Stimulated activated CD4-positive, alpha-beta T cell treated with anti-CD3 and anti-CD28 coated beads, Interleukin-12 subunit alpha, Interleukin-12 subunit beta, amount 100 ng/mL, for 24 hours (primary cell): ENCODE data around the gene RAB5A.
A peak's percentile ranks its signal among the peaks of the same experiment; 100 is the strongest.
"Not testable (repeated sequence)": the region's sequence is repeated elsewhere in the genome, so short reads cannot be mapped to it uniquely, and the experiment has no call there.

Experiments
- DNase-seq, 2 experiments: peaks; one replicate each; pipeline ENCODE4 v3.0.0-alpha.2; 2020; ENCODE audit warnings: low read depth in 2 of 2

The RAB5A gene, protein sequence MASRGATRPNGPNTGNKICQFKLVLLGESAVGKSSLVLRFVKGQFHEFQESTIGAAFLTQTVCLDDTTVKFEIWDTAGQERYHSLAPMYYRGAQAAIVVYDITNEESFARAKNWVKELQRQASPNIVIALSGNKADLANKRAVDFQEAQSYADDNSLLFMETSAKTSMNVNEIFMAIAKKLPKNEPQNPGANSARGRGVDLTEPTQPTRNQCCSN

DNA sequence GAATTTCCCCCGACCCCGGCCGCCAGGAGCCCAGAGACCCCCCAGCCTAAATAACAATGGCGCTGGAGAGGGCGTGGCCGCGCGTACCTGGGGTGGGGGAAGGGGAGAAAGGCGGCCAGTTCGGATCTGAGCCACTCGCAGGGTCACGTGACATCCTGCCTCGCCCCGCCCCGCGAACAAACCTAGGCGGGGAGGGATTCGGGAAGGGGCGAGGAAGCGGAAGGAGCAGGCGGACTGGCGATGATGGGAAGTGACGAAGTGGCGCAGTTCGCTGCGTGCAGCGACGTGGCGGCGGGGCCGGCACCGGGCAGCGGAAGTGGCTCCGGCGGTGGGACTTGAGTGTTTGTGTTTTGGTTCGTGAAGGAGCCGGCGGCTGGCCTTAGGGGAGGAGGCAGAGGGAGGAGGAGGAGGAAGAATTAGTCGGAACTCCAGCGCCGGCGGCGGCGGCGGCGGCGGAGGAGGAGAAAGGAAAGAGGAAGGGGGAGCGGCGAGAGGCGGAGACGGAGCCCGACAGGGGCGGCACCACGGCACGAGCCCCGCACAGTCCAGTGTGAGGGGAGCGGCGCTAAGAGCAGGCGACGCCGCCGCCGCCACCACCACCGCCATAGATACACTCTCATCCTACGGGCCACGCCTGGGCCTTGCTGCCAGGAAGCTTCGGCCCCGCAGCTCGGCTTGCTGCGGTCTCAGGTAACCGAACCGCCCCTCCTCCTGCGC, at the start of gene RAB5A:
TSS of gene RAB5A (plus strand) at position 266 of the 717 bp plus-strand sequence. CDS start 3,802 bp downstream, outside the sequence.
- DNase-seq, result peak; percentile 94 to 97

DNA sequence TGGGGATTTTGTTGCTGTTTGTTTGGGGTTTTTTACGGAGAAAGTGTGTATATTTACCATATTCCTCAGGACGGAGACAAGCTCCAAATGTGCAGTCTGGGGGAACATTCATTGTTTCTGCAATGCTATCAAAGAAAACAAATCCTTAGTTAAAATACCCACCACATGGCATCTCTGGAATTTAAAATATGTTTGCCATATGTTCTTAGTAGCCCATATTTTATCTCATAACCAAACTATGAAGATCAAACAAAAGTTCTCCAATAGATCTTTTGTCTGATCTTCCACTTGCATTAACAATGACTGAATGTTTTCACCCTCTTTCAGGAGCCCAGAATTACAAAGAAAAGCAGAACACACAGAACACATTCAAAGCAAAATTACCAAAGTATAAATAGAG, 48.2 kb upstream of the RAB5A start:
- DNase-seq, result no peak

DNA sequence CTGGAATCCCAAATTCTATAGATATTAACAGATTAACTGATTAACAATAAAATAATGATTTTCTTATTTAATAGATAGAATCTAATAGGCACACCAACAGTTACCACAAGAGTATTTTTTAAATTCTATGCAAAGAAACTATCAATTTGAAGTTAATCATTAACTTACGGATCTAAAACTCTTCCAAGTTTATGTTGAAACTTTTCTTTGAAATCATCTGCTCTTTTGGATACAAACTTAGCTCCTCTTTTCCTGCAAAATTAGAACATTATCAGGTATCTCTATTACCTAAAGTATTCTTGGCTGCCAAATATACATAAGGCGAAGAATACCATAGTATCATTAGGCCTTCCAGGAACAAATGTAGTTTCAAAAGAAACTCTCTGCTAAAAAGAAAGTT, 47.6 kb upstream of the RAB5A start:
- no peak for DNase-seq

DNA sequence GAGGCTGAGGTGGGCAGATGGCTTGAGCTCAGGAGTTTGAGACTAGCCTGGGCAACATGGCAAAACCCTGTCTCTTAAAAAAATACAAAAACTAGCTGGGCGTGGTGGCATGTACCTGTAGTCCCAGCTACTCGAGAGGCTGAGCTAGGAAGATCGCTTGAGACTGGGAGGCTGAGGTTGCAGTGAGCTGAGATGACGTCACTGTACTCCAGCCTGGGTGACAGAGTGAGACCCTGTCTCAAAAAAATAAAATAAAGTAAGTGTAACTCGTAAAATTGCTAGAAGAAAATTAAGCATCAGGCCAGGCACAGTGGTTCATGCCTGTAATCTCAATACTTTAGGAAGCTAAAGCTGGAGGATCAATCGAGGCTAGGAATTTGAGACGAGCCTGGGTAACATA, 47.1 kb upstream of the RAB5A start:
- DNase-seq, result not testable (repeated sequence)

DNA sequence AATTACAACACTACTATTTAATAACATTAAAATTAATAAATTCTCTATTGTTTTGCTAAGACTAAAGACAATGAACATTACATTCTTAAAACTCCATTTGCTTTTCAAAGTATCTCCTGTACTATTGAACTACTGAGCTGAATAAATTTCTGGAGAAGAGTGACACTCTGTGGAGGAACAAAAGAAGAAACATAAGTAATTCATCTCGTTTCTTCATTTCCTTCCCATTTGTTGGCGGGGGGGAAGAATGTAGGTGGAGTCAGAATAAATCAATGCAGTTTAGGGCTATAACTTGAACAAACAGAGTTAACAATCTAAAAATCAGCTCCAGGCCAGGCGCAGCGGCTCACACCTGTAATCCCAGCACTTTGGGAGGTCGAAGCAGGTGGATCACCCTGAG, 45.6 kb upstream of the RAB5A start:
- no peak for DNase-seq

DNA sequence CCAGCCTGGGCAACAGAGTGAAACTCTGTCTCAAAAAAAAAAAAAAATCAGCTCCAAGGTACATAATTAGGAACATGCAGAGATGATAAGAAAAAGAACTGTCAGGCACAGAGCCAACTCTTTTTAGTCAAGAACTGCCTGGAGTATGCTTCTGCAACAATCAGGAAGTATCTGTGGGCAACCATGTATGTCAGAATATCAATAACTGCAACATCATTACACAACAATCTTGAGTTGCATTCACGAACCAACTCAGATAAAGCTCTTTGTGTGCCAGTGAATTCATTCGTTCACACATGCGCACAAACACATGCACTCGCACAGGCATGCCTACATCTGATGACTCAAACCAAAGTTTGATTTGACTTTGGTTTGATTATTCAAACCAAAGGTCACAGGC, 45.0 kb upstream of the RAB5A start:
- no peak for DNase-seq

DNA sequence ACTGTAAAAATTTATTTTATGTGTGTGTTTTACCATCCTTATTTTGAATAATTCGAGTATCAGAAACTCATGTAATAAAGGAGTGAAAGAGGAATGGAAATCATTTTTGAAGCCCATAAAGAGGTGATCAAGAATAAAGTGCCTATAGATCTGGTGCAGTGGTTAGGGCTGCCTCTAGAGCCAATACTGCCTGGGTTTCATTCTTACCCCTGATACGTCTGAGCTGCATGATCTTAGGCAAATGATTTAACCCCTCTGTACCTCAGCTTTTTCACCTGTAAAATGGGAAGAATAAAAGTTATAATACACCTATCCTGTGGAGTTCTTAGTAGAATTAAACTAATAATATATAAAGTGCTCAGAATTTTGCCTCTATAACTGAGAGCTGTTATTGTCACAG, 43.2 kb upstream of the RAB5A start:
- DNase-seq, result no peak

DNA sequence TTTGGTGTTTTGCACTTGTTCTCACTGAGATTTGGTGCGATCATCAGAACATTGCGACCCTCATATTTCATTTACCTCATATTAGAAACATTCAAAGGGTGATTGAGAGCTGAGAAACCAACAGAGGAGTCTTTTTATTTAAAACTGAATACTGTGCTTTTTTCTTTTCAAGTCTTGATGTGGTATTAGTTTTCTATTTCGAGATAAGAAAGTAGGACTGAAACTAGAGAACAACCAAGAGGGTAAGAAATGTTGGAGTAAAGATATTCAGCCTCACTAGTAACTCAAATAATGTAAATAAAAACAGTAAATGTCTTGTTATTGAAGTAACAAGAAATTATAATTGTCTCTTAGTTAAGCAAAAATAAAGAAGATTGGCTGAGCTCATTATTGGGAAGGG, 39.4 kb upstream of the RAB5A start:
- no peak for DNase-seq

DNA sequence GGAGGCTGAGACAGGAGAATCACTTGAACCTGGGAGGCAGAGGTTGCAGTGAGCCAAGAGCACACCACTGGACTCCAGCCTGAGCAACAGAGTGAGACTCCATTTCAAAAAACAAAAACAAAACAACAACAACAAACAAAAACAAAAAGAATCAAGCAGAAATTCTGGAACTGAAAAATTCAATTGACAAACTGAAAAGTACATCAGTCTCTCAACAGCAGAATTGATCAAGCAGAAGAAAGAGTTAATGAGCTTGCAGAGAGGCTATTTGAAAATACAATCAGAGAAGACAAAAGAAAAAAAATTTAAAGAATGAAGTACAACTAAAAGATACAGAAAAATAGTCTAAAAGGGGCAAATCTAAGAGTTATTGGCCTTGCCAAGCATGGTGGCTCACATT, 35.4 kb upstream of the RAB5A start:
- no peak for DNase-seq

DNA sequence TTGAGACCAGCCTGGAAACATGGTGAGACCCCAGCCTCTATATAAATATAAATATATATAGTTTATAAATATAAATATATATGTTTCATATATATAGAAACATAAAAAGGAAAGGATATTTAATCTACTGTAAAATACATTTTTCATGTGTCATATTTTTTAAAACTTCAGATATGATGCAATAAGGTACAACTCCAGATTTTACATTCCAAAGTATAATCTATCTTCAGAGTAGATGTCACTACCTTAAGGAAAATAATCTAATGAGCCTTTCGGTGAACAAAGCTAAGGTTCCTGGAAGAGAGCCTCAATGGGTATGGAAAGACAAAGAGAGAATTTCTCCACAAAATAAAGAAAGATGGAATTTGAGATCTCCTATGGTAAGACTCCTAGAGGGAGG, 29.7 kb upstream of the RAB5A start:
- no peak for DNase-seq

DNA sequence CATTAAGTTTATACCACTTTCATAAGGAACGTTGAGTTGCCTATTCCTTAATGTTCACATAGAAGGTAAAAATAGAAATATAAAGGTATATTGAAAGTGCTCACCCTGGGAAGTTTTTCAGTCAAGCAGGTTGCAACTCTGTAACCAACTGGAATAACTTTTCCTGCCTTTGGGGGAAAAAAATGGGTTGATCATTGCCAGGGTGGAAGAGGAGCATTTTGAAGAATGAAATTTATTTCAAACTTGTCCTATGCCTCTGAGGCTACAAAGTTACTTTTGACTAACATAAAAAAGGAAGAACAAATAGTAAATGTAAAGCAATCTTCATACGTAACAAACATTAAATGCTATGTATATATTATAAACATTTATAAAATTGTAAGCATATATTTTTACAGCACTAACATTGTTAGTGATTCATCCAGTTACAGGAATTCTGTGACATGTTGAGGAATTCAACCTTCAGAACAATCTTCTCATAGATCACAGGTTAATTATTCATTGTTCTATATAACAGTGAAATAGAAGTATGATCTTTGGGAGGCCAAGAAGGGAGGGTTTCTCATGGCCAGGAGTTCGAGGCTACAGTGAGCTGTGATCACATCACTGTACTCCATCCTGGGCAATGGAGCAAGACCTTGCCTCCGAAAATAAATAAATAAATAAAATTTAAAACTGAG, 26.4 kb upstream of the RAB5A start:
- DNase-seq, result no peak

DNA sequence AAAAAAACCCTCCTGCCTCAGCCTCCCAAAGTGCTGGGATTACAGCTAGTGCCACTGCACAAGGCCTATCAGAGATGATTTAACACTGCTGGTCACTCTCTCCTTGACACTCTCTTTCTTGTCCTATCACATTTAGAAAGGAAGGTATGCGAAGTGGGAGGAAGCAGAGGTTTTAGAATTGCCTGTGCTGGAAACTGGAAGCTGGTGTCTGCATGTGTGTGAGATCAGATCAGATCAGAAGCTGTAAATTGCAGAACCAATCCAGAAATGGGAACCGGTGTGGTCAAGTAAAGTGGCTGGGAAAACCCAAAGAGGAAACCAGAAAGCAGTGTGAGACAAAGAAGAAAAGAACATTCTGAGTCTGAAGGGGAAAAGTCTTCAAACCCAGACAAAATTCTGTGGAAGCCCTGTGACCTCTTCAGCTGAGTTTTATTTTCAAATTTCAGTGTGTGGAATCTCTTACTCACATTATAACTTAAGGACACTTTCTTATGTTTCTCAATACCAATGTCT, 15.7 kb upstream of the RAB5A start:
- DNase-seq, result no peak

DNA sequence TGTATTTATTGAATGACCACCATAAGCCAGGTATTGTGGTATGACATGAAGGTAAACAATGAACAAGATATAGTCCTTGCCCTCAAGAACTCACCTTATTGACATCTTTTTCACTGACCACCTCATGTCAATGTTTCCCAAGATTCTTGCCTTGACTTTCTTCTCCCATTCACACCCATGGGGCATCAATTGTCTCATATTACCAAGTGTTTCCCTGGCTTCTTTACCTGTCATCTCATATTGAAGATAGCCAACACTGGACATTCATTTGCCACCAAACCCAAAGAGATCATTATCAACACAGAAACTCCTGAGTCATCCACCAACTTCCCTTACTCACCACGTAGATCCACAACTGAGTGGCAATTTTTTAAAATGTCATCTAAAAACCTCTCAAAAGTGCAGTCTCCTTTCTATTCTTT, 15.1 kb upstream of the RAB5A start:
- DNase-seq, result no peak

DNA sequence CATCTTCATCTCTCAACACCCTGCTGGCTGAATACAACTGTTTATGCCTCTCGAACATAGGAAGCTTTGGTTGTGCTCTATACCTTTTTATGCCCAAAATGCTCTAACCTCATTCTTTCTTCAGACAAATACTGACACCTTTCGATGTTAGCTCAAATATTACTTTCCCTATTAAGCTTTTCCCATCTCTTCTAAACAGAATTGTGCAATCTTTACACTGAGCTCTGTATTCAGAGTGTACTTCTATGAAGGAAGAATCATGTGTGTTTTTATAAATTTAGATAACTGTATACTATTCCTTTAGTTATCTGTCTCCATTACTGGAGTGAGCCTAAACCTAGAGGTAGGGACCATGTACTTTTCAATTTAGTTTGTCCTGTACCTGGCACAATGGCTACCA, 14.5 kb upstream of the RAB5A start:
- no peak for DNase-seq

DNA sequence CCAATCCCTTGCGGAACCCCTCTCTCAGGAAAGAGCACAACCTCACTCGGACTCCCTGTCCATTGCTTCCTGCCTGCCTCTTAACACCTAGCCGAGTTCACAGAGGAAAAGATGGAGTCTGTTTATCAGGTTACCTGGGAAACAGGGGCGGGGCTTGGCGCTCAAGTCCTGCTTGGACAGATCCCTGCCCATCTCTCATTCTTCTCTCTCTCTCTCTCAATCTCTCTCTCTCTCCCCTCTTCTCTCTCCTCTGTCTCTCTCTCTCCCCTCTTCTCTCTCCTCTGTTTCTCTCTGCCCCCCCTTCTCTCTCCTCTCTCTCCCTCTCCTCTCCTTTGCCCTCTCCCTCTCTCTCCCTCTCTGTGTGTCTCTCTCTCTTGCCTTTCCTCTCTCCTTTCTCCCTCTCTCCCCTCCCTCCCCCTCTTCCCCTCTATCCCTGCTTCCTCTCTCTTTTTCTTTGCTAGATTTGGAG, 12.8 kb upstream of the RAB5A start, which contains the start of gene EFHB:
TSS of gene EFHB (minus strand) at position 120 of the 469 bp plus-strand sequence. CDS start 199 bp downstream, outside the sequence.
- no peak for DNase-seq

DNA sequence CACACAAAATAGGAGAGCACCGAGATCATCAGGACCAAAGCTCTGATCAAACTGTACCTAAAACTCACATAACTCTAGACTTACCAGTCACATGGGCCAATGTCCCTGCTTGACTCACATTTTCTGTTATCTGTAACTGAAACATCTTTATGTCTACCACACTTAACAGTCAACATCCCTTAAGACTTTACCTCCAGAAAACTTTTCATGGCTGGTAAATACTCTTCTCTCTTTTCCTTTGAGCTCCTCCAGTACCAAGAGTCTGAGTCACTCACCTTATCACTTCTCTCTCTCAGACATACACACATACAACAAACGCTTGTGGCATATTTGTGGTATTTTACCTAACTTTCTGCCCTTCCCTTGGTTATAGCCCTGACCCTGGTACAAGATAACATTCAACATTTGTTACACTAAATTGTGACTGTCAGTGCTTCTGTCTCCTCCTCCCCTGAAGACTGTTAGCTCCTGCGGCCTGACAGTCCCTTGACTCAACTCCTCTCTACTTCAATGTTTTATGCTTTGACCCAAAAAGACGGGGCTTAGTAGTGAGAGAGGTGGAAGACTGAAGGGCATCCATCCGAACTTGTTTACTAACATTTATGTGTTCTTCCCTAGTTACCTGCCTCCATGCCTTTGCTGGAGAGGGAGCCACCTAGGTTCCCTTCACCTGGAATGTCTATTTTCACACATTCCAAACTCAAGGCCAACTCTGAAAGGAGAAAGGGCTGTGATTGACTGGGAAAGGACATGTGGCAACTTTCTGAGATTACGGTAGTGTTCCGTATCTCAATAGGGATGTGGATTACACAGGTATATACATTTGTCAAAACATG, 9.2 kb upstream of the RAB5A start:
- DNase-seq, result no peak

DNA sequence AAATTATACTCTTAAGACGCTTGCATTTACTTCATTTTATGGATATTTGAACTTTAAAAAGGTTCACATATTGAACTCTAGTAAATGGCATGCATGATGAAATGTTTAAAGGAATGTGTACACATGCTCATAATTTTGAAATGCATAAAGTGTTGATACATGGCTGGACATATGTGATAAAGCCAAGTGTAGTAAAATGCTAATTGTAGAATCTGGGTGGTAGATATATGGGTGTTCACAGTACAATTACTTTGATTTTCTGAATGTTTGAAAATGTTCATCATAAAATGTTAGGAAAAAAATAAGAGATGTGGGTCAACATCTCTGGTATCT, 8.6 kb upstream of the RAB5A start:
- no peak for DNase-seq

DNA sequence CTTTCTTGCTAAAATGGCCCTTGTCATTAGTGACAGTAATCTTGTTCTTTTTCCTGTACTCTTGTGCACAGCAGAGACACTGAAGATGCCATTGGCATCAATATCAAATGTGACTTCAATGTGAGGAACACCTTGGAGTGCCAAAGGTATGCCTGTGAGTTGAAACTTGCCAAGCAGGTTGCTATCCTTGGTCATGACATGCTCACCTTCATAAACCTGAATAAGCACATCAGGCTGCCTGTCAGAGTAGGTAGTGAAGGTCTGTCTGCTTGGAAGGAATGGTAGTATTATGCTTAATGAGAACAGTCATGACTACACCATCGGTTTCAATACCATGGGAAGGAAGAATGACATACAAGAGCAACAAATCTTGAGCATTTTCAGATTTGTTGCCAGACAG, 6.3 kb upstream of the RAB5A start:
- DNase-seq, result no peak

DNA sequence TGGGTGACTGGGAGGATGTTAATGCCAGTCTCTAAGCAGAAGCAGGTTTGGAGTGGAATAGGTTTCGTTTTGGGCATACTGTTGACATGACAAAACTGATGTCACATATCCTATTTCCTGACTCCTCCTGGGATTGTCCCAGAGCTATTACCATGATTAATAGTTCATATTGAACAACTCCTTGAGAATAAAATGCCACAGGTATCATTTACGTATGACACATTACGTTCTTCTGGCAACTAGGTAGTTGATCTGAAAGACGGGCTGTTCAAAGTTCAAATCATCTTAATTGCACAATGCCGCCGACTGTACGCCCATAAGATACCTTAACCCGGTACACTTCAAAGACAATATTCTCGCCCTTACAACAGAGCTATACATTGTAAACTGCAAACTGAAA, 1.4 kb upstream of the RAB5A start:
- DNase-seq, result no peak

DNA sequence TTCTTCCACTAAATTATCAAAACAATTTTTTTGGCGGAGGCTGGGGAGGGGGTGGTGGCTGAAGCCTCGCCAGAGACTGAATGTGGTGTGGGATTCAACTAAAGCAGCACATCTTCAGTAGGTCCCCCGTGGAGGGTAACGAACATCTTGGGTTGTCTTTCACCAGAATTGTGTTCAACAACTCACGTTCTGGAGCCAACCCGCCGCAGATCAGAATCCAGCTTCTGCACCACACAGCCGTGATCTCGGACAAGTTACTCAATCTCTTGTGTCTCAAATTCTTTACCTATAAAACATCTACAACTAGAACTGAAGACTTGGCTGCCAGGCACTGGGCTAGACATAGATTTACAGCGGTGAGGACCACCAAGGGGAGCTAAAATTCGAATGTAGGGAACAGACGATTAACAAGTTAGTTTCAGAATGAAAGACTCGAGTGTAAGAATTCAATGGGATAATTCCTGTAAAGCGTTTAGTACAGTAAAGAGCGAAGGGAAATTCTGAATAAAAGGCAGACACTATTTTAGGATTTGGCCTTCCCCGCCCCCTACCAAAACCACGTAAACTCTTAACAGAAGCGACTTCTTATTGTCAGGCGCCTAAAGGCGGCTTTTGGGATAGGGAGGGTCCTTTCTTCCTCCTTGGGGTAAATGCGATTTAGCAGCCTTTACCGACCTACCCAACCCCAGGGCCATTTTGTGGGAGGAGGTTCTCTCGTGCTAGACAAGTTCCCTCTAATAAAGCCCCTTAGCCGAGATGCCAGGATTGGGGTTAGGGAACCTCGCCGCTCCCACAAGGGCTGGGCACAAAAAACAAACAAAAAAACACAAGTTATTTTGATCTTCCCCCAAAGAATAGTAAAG, 697 bp upstream of the RAB5A start:
- no peak for DNase-seq
